Stimulated activated CD8-positive, alpha-beta memory T cell treated with anti-CD3 and anti-CD28 coated beads, Interleukin-7, amount 100 ng/mL, for 24 hours (primary cell): ENCODE results near the gene PDLIM4.
A peak's percentile ranks its signal among the peaks of the same experiment; 100 is the strongest.

ENCODE experiments used
- DNase-seq: peaks from one replicate; pipeline ENCODE4 v3.0.0-alpha.2; 2020; ENCODE audit warnings: low read depth

Gene PDLIM4, protein sequence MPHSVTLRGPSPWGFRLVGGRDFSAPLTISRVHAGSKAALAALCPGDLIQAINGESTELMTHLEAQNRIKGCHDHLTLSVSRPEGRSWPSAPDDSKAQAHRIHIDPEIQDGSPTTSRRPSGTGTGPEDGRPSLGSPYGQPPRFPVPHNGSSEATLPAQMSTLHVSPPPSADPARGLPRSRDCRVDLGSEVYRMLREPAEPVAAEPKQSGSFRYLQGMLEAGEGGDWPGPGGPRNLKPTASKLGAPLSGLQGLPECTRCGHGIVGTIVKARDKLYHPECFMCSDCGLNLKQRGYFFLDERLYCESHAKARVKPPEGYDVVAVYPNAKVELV

DNA sequence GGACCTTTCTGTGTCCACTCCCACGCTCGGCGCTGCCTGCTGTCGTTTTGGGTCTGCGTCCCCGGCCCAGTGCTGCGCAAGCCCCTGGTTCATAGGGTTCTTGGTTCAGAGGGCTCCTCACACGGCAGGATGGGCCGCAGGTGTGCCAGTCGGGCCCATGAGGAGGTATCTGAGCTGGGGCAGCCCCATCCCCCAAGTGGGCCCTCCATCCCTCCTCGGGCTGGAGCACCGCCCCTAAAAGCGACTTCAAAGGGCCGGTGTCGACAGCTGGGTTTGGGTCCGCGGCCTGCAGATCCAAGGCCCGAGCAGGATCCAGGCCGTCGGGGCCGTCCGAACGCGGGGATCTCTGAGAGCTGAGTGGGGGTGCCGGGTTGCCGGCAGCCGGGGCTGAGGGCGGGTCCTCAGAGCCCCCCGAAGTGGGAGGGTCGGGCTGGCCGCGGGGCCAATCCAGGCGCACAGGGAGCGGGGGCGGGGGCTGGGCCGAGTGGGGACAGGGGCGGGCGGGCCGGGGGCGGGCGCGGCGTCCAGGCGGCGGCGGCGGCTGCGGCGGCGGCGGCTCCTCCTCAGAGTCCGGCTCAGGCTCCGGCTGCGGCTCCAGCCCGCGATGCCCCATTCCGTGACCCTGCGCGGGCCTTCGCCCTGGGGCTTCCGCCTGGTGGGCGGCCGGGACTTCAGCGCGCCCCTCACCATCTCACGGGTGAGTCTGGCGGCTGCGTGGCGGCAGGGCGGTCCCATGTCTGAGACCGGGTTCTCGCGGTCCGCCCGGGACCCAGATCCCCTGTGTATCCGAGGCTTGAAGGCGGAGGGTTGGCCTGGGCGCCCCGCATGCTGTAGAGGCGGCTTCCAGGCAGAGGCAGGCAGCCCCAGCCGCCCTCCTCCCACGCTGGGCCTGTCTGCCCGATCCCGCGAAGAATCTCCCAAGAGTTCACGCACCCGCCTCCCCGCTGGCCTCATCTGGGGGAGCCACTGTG is at the start of gene PDLIM4:
TSS of gene PDLIM4 (plus strand) at position 566 of the 971 bp plus-strand sequence. CDS start at position 605, 39 bp downstream.
- DNase-seq: no peak

DNA sequence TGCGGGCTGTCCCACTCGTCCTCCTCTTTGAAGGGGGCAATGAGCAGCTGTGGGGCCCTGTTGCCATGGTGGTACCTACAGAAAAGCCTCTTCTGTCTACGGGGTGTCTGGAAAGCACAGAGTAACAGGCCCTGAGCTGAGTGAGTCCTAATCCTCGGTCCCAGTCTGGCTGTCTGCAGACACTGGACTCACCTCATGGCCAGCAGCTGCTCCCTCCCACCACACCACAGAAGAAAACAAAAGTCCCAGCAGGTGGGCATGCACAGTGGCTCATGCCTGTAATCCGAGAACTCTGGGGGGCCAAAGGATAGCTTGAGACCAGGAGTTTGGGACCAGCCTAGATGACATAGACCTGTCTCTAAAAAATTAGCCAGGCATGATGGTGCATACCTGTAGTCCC is 49.7 kb upstream of the PDLIM4 start:
- DNase-seq: no peak

DNA sequence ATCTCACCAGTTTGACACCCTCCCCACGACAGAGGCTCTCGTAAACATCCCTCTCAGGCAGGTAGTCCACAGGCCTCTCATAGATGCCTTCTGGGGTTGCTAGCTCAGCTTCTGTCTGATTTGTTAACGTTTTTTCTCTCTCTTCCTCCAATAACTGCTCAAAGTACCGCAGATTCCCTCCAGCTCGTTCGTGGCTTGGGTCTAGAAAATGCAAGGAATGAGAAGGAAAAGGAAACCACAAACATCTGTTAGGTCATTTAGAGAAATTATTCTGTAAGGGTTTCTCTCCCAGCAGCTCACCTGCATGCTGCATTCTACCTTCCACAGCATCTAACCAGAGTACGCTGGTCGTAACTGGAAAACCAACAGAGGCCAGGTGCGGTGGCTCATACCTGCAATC is 48.4 kb upstream of the PDLIM4 start:
- DNase-seq: no peak

- DNase-seq: no peak
Observed at GRCh38 chr5:132209901-132210545, 47.5 kb upstream of the PDLIM4 start.

DNA sequence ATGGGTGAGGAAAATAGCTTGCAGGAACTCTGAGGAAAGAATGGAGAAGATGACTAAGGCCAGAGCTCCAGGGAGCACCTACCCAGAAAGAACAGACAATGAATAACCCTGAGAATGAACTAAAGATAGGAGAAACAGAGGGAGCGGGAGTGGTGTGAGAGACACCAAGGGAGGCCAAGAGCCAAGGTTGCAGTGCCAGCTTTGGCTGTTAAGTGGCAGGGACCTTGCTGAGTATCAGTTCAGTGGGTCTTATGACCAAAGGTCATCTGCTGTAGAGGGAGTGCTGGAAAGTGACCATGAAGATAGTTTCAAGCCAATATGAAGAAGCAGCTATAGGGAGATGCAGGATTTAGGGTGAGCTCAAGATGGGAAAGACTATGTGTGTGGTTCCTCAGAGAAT is 46.6 kb upstream of the PDLIM4 start:
- DNase-seq: no peak

DNA sequence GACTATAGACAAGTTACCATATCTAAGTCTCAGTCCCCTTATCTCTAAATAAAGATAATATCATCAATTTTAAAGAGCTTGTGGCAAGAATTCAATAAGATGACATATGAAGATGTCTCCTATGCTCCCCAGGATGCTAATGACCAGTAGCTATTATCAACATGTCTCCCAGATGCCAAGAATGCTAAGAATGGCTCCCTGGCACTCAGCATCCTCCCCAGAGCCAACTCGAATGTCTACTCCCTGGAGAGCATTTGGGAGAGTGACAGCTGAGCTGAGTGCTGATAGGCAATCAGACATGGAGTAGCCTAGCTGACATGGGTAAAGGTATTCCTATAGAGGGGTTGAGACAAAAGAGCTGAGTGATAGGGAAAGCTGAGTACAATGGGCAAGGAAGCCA is 45.7 kb upstream of the PDLIM4 start:
- no peak for DNase-seq

GRCh38 chr5:132213666-132214065 is 43.8 kb upstream of the PDLIM4 start:
- DNase-seq: no peak

DNA sequence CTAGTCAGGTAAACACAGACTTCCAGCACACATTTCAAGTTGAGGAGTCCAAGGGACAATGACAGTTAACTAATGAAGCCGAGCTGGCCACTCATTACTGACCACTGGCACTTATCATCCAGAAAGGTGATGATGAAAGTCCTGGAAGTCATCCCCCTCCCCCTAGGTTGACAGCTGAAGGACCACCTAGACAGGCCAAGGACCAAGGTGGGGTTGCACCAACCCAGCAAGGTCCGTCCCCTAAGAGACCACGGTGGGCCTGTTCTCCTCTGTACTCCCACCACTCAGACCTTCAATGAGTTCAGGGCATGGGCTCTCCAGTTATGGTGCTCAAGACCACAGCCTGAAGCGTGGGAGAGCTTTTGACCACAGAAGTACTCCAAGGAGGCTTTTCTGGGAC is 43.0 kb upstream of the PDLIM4 start:
- DNase-seq: no peak

DNA sequence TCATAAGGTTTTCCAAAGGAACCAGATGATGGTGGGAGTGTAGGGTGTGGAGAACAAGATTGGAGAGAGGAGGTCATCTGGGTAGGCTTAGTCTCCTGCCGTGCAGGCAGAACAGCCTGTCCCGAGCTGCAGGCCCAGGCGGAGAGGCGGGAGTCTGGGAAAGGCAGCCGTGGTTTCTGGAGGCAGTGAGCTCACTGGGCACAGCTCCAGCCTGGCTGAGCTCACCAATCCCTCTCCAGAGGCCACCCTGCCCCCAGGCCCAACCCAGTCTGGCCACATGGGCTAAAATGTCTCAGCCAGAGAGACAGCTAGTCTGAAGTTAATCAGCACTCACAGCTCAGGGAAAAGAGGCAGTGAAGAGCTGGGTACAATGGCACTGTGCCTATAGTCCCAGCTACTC is 42.2 kb upstream of the PDLIM4 start:
- DNase-seq: no peak

DNA sequence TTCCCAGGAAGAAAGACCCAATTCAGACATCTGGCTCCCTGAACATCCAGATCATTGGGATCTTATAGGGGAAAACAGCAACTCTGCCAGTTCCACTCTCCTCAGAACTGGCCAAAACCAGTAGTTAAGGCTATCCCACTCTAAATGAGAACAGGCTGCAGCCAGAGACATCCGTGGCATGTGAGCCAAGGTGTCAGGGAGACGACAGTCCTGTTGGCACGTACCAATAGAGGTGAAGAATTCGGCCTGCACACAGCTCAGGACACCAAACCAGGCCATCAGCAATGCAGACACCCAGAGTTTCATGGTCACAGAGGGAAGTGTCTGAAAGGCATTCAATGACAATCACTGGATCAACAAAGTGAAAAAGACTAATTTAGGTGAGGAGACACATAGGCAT is 39.2 kb upstream of the PDLIM4 start:
- no peak for DNase-seq

GRCh38 chr5:132219289-132219970 is 38.1 kb upstream of the PDLIM4 start:
- DNase-seq: no peak

DNA sequence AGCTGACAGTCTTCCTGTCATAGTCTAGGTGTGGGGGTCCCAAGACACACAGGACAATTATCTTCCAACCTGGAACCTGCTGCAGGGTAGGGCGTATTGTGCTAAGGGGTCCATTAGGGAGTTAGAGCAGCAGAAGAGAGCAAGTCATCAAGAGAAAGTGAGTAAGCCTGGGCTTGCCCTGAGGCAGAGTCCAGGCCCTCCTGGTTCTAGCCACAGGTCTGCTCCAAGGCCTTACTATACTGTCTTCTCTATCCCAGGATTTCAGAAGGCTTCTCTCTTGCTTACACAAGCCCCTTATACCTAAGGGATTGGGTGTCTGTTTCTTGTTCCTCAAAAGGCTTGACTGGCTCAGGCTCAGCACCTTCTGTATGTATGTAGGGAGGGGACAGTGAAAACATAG is 37.5 kb upstream of the PDLIM4 start:
- DNase-seq: no peak

DNA sequence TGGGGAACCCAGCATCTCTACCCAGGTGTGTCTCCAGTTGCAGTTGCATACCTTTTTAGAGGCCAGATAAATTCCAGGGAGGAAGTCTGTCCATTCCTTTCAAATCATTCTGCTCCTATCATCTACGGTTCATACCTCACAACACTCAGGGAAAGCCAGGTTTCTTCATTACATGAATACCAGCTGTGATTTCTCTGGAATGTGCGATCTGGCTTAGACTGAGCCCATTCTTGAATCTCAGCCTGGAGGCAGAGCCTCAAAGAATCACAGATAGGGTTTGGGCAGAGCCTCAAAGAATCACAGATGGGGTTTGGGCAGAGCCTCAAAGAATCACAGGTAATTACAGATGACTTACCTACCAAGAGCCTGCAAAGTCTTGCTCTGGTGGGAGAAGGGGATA is 37.0 kb upstream of the PDLIM4 start:
- DNase-seq: no peak

- no peak for DNase-seq
Observed at GRCh38 chr5:132221781-132222648, 35.5 kb upstream of the PDLIM4 start.

DNA sequence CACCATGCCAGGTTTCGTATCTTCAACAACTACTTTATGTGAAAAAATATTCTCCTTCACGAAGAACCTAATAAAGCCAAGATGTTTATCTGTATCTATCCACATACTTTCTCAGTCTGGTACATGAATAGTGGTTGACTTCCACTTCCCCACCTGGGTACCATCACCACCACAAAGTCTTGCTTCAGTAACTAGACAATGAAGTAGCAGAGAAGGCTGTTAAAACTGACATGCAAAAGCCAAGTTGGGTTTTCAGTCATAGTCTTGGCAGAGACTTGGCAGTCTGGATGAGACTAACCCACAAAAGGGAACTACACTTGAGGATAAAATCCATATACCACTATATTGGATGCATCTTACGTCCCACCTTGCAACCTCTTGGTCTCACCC is 34.9 kb upstream of the PDLIM4 start:
- no peak for DNase-seq

GRCh38 chr5:132223861-132224260 is 33.6 kb upstream of the PDLIM4 start:
- DNase-seq: no peak

GRCh38 chr5:132224716-132225115 is 32.8 kb upstream of the PDLIM4 start:
- no peak for DNase-seq

DNA sequence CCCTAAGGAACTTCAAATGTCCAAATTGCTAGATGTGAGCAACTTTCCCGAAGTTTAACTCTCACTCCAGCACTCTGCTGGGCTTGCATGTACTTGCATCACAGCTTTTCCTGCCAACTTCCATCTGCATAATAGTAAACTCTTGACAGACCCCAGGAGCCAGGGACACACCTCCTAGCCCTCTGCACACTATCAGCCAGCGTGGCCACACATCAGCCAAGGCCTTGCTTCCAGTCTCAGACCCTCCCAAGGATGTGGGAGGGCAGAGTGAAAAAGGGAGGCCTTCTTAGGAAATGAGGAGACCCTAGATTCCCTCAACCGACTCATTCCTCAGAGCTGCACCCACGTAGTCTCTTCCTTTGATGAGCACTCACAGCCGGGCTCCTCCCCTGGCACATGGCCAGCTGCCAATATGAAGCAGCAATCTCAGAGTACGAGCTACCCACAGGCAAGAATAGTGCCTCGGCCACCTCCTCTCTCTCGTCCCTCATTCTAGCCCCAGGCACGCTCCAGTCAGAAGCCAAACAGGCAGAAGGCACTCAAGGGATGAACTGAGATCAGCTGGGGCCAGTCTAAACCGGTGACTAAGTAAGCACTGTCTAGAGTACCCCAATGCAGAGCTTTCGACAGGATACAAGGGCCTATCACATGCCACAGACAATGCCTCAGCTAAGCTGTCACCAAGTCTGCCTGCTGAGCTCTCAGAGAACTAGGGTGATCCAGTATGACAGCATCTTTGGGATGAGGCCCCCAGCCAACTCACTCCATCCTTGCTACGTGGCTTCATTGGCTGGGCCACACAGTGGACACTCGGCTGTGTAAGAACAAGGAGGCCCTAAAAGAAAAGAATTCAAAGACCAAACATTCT is 32.1 kb upstream of the PDLIM4 start:
- peak; percentile 9 for DNase-seq

- DNase-seq: no peak
Observed at GRCh38 chr5:132226516-132227234, 30.8 kb upstream of the PDLIM4 start.

DNA sequence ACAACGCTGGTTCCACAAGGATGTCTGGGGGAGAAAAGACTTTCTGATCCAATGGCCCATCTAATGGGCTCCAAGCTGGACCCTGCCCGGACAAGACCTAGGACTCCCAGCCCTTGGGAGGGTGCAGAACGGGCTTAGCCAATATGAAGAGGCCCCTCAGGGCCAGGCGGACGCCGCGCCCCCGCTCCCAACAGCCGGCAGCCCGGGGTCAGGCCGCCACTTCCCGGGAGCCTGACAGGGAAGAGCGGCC is 30.3 kb upstream of the PDLIM4 start:
- no peak for DNase-seq
